ENCODE results near the gene BCAS4. TPM values are rescaled to one million over a fixed set of nuclear protein-coding genes. Genes with fewer than 3 reads are reported as not detected.

Gene BCAS4
- total and polyA plus RNA-seq, 2 experiments from 2014 or later: 22.2 to 24.8 TPM

GRCh38 chr20:50826121-50826520 lies 31.3 kb downstream of the BCAS4 start:
- Histone ChIP-seq H3K27ac (ENCODE audit: low read depth) (no peak overlapping the region), H2AFZ (no peak overlapping the region), H3K9me2 (ENCODE audit: insufficient read depth) (peaks cover 3% of the 10 kb centered on the region; the same call in 1 of the 2 replicates), H3K36me3 (ENCODE audit: insufficient read depth) (no peaks in the 10 kb centered on the region), H3K27me3 (ENCODE audit: insufficient read depth) (no peaks in the 10 kb centered on the region), H3K4me1 (ENCODE audit: insufficient read depth) (no peaks in the 10 kb centered on the region), H3F3A (replicated peaks; ENCODE audit: low read depth) (no peaks in the 10 kb centered on the region), H4K20me1 (replicated peaks; ENCODE audit: insufficient read depth) (no peaks in the 10 kb centered on the region), H3K4me3 (no peak overlapping the region), H3K79me2 (replicated peaks; ENCODE audit: insufficient read depth) (no peaks in the 10 kb centered on the region), H3K4me2 (no peak overlapping the region)
- Mint-ChIP-seq H3K4me3 (no peak overlapping the region), H3K27ac (no peak overlapping the region), H3K9me3 (no peaks in the 10 kb centered on the region), H3K27me3 (ENCODE audit: insufficient read depth, low read depth, poor library complexity) (no peaks in the 10 kb centered on the region), H3K36me3 (ENCODE audit: low read depth) (peaks cover 6% of the 10 kb centered on the region; the same call in 1 of the 3 replicates), H3K4me1 (peaks cover 10% of the 10 kb centered on the region; the same call in 2 of the 3 replicates)
- DNase-seq (ENCODE audit: low spot score) (no peak), ATAC-seq (no peak)
- no peak for TF ChIP-seq REST (IDR thresholded peaks at IDR 0.05; ENCODE audit: unreplicated experiment)
- TF ChIP-seq ZNF331 (CRISPR knock-in tag; IDR thresholded peaks at IDR 0.05; ENCODE audit: low read depth): no peak
- no peak for TF ChIP-seq JUNB (IDR thresholded peaks at IDR 0.05; ENCODE audit: unreplicated experiment)

GRCh38 chr20:50828363-50829136 lies 33.7 kb downstream of the BCAS4 start:
- ATAC-seq: no peak
- Histone ChIP-seq H3K27ac (ENCODE audit: low read depth) (no peak overlapping the region), H3K9me2 (ENCODE audit: insufficient read depth) (peaks cover 3% of the 10 kb centered on the region; the same call in 1 of the 2 replicates), H3K4me3 (no peak overlapping the region), H3K4me2 (peak overlapping the region; percentile 51; the same call in 1 of the 2 replicates), H3K27me3 (ENCODE audit: insufficient read depth) (no peaks in the 10 kb centered on the region), H4K20me1 (replicated peaks; ENCODE audit: insufficient read depth) (no peaks in the 10 kb centered on the region), H3K4me1 (ENCODE audit: insufficient read depth) (no peaks in the 10 kb centered on the region), H3K79me2 (replicated peaks; ENCODE audit: insufficient read depth) (no peaks in the 10 kb centered on the region), H3K36me3 (ENCODE audit: insufficient read depth) (no peaks in the 10 kb centered on the region), H2AFZ (no peak overlapping the region), H3F3A (replicated peaks; ENCODE audit: low read depth) (no peaks in the 10 kb centered on the region)
- Mint-ChIP-seq H3K27me3 (ENCODE audit: insufficient read depth, low read depth, poor library complexity) (no peaks in the 10 kb centered on the region), H3K27ac (peak overlapping the region; percentile 44; the same call in 1 of the 2 replicates), H3K4me1 (peaks cover 6% of the 10 kb centered on the region; the same call in 2 of the 3 replicates), H3K4me3 (no peak overlapping the region), H3K9me3 (no peaks in the 10 kb centered on the region), H3K36me3 (ENCODE audit: low read depth) (peaks cover 7% of the 10 kb centered on the region; the same call in 2 of the 3 replicates)
- DNase-seq (ENCODE audit: low spot score): no peak
- no peak for TF ChIP-seq ZNF114 (CRISPR knock-in tag; IDR thresholded peaks at IDR 0.05)
- no peak for TF ChIP-seq NANOG (IDR thresholded peaks at IDR 0.05; ENCODE audit: borderline replicate concordance)
- TF ChIP-seq, protein P1, sequence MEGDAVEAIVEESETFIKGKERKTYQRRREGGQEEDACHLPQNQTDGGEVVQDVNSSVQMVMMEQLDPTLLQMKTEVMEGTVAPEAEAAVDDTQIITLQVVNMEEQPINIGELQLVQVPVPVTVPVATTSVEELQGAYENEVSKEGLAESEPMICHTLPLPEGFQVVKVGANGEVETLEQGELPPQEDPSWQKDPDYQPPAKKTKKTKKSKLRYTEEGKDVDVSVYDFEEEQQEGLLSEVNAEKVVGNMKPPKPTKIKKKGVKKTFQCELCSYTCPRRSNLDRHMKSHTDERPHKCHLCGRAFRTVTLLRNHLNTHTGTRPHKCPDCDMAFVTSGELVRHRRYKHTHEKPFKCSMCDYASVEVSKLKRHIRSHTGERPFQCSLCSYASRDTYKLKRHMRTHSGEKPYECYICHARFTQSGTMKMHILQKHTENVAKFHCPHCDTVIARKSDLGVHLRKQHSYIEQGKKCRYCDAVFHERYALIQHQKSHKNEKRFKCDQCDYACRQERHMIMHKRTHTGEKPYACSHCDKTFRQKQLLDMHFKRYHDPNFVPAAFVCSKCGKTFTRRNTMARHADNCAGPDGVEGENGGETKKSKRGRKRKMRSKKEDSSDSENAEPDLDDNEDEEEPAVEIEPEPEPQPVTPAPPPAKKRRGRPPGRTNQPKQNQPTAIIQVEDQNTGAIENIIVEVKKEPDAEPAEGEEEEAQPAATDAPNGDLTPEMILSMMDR (conservative IDR thresholded peaks at IDR 0.05; ENCODE audit: low read depth in 2 of 2): no peak
- TF ChIP-seq JUNB (IDR thresholded peaks at IDR 0.05; ENCODE audit: unreplicated experiment): no peak
- TF ChIP-seq EZH2 (IDR thresholded peaks at IDR 0.05; ENCODE audit: low read depth, unreplicated experiment): no peak
- no peak for TF ChIP-seq EZH2phosphoT487 (IDR thresholded peaks at IDR 0.05; ENCODE audit: unreplicated experiment)
- no peak for TF ChIP-seq STAT1 (IDR thresholded peaks at IDR 0.05; ENCODE audit: unreplicated experiment)
- TF ChIP-seq ZNF331 (CRISPR knock-in tag; IDR thresholded peaks at IDR 0.05; ENCODE audit: low read depth): no peak
- TF ChIP-seq CREB1 (CRISPR knock-in tag; IDR thresholded peaks at IDR 0.05; ENCODE audit: low read depth): no peak
- no peak for TF ChIP-seq ETS1 (IDR thresholded peaks at IDR 0.05)
- no peak for TF ChIP-seq REST (IDR thresholded peaks at IDR 0.05; ENCODE audit: unreplicated experiment)
- TF ChIP-seq POLR2AphosphoS5 (IDR thresholded peaks at IDR 0.05; ENCODE audit: low read depth): no peak

Measured in GM23338 (cell line).